HepG2 (cell line): ENCODE measurements around the gene CHML. TPM values are rescaled to one million over a fixed set of nuclear protein-coding genes. Genes with fewer than 3 reads are reported as not detected.

Source experiments
- AHDC1 ChIP-seq: sonication (generic); formaldehyde crosslinking; IDR thresholded peaks from 2 replicates; pipeline ENCODE4 v1.5.1; 2020; ENCODE audit warnings: mild to moderate bottlenecking, missing genetic modification reagents, borderline replicate concordance
- KMT2A ChIP-seq: sonication (generic); formaldehyde crosslinking; IDR thresholded peaks from 2 replicates; pipeline ENCODE4 v1.4.0; 2020; ENCODE audit warnings: missing genetic modification reagents
- NFKBIZ ChIP-seq: IDR thresholded peaks from 2 replicates; pipeline ENCODE4 v1.6.1; 2018; ENCODE audit warnings: missing genetic modification reagents, missing compliant biosample characterization
- SMC3 ChIP-seq: IDR thresholded peaks from 2 replicates; pipeline ENCODE4 v1.6.1; 2011; ENCODE audit warnings: low read length, improper control_type of control experiment
- ZBTB20 ChIP-seq: sonication (generic); formaldehyde crosslinking; IDR thresholded peaks from 2 replicates; pipeline ENCODE4 v1.8.1; 2023; ENCODE audit warnings: missing genetic modification reagents, low read depth, mild to moderate bottlenecking, borderline replicate concordance
- polyA plus RNA-seq, 8 experiments: library from polyadenylated mRNA; depleted of rRNA in 3 of 8; stranded (reverse) in 7 of 8; unstranded in 1 of 8; fragments of >200 nt; fragmentation: Illumina TruSeq in 4 of 8; extraction: Trizol in 4 of 8; gene quantifications; 2 replicates each; pipeline versions ENCODE4 v1.2.1 to v1.2.3, GENCODE V29; 2011 to 2016; ENCODE audit warnings: low read depth in 4 of 8, missing spikeins in 1 of 8, mixed read lengths in 1 of 8; ENCODE audit not compliant: insufficient read depth in 1 of 8
- total RNA-seq, 5 experiments: library from RNA; depleted of rRNA; stranded (reverse); fragments of >200 nt; fragmentation: Illumina TruSeq; extraction: Trizol; gene quantifications; 2 replicates each; pipeline ENCODE4 v1.2.3, GENCODE V29; 2016; ENCODE audit warnings: low read depth in 1 of 5

The CHML gene
- total and polyA plus RNA-seq, 2 of the 13 experiments (the other 11 are each of a cell fraction or from before 2014, with no cell fraction given) = 5.2 to 16.7 TPM

- TF ChIP-seq AHDC1 (CRISPR knock-in tag) (no peak), KMT2A (CRISPR knock-in tag) (no peak), NFKBIZ (CRISPR knock-in tag) (no peak), ZBTB20 (CRISPR knock-in tag) (no peak), SMC3 (no peak)
- TF ChIP-seq, all 625 proteins: peak for 0
Observed at GRCh38 chr1:241617426-241617825, 22.7 kb downstream of the CHML start (continued).
